Neuronal stem cell (in vitro differentiated cells): ENCODE data around the gene BCL2.

Source experiments
- DNase-seq: peaks from one replicate; pipeline ENCODE4 v3.0.0-alpha.2; 2013; ENCODE audit warnings: low spot score
- H2AFZ ChIP-seq: one replicate; pipeline ENCODE4 v1.6.1; 2013; ENCODE audit warnings: mild to moderate bottlenecking, low read length, inconsistent platforms
- H2AK5ac ChIP-seq: 2 replicates; pipeline ENCODE4 v1.6.1; 2013; ENCODE audit warnings: low read depth, mild to moderate bottlenecking, inconsistent platforms, low read length, moderate library complexity, mixed read lengths
- H2BK120ac ChIP-seq: 2 replicates; pipeline ENCODE4 v1.6.1; 2013; ENCODE audit warnings: low read depth, mild to moderate bottlenecking, inconsistent platforms, low read length, moderate library complexity, mixed read lengths
- H2BK12ac ChIP-seq: one replicate; pipeline ENCODE4 v1.6.1; 2013; ENCODE audit warnings: low read length, inconsistent platforms
- H2BK15ac ChIP-seq: 2 replicates; pipeline ENCODE4 v1.6.1; 2013; ENCODE audit warnings: mild to moderate bottlenecking, low read length, inconsistent platforms, mixed read lengths
- H2BK5ac ChIP-seq: one replicate; pipeline ENCODE4 v1.6.1; 2013; ENCODE audit warnings: inconsistent platforms, mild to moderate bottlenecking, low read length, moderate library complexity
- H3K14ac ChIP-seq: one replicate; pipeline ENCODE4 v1.6.1; 2013; ENCODE audit warnings: low read length, inconsistent platforms
- H3K18ac ChIP-seq: 2 replicates; pipeline ENCODE4 v1.6.1; 2013; ENCODE audit warnings: low read length, inconsistent platforms
- H3K23ac ChIP-seq: 2 replicates; pipeline ENCODE4 v1.6.1; 2013; ENCODE audit warnings: low read depth, mild to moderate bottlenecking, mixed read lengths, low read length, inconsistent platforms; ENCODE audit not compliant: poor library complexity
- H3K27ac ChIP-seq: replicated peaks from 3 replicates; pipeline ENCODE4 v1.5.1; 2013; ENCODE audit warnings: low read length, inconsistent platforms
- H3K27me3 ChIP-seq, 3 experiments: 2 replicates each; pipeline ENCODE4 v1.6.1; 2013; ENCODE audit warnings: low read length in 3 of 3, mild to moderate bottlenecking in 2 of 3, inconsistent platforms in 1 of 3, low read depth in 1 of 3, mixed read lengths in 1 of 3, moderate library complexity in 1 of 3; ENCODE audit not compliant: control insufficient read depth in 3 of 3, insufficient read depth in 3 of 3
- H3K36me3 ChIP-seq, 2 donors: replicated peaks in 1 of 2; 2 replicates each; pipeline ENCODE4 v1.6.1; 2013; ENCODE audit warnings: low read length in 2 of 2; ENCODE audit not compliant: control insufficient read depth in 2 of 2, insufficient read depth in 2 of 2
- H3K4ac ChIP-seq: 2 replicates; pipeline ENCODE4 v1.6.1; 2013; ENCODE audit warnings: inconsistent platforms, mild to moderate bottlenecking, low read length, moderate library complexity
- H3K4me1 ChIP-seq, 2 donors: 1 replicate in 1 of 2; 2 replicates in 1 of 2; pipeline ENCODE4 v1.6.1; 2013; ENCODE audit warnings: low read length in 2 of 2, low read depth in 1 of 2; ENCODE audit not compliant: control insufficient read depth in 2 of 2, insufficient read depth in 1 of 2
- H3K4me2 ChIP-seq: one replicate; pipeline ENCODE4 v1.6.1; 2013; ENCODE audit warnings: mild to moderate bottlenecking, low read length, inconsistent platforms; ENCODE audit not compliant: insufficient read depth, poor library complexity, severe bottlenecking
- H3K4me3 ChIP-seq, 2 donors: 2 replicates each; pipeline ENCODE4 v1.5.1; 2013; ENCODE audit warnings: low read length in 2 of 2, mild to moderate bottlenecking in 2 of 2, inconsistent platforms in 1 of 2, moderate library complexity in 1 of 2
- H3K79me1 ChIP-seq: one replicate; pipeline ENCODE4 v1.6.1; 2013; ENCODE audit warnings: low read depth, mild to moderate bottlenecking, inconsistent platforms, low read length, moderate library complexity
- H3K9ac ChIP-seq: one replicate; pipeline ENCODE4 v1.6.1; 2013; ENCODE audit warnings: mild to moderate bottlenecking, low read depth, low read length, inconsistent platforms; ENCODE audit not compliant: poor library complexity
- H3K9me3 ChIP-seq, 2 donors: replicated peaks in 1 of 2; 2 replicates each; pipeline versions ENCODE3 to v1.6.1; 2013; ENCODE audit warnings: low read length in 2 of 2, mild to moderate bottlenecking in 2 of 2, inconsistent platforms in 1 of 2, low read depth in 1 of 2, mixed read lengths in 1 of 2, moderate library complexity in 1 of 2; ENCODE audit not compliant: control insufficient read depth in 2 of 2, insufficient read depth in 1 of 2
- H4K8ac ChIP-seq: one replicate; pipeline ENCODE4 v1.6.1; 2013; ENCODE audit warnings: low read depth, mild to moderate bottlenecking, inconsistent platforms, low read length, moderate library complexity
- H4K91ac ChIP-seq: one replicate; pipeline ENCODE4 v1.6.1; 2013; ENCODE audit warnings: low read length, low read depth, mild to moderate bottlenecking, inconsistent platforms; ENCODE audit not compliant: poor library complexity
- WGBS, 2 donors: extraction: QIAGEN DNeasy Blood & Tissue Kit; methylation state at CpG; one replicate each; pipeline ENCODE4 v1.1.7; 2013; ENCODE audit warnings: missing lambda C conversion rate in 2 of 2, mixed read lengths in 1 of 2; ENCODE audit not compliant: insufficient read length in 2 of 2, insufficient replicate concordance in 1 of 2; ENCODE audit errors: extremely low coverage in 2 of 2; 5-methylcytosine and 5-hydroxymethylcytosine counted together

The BCL2 gene

GRCh38 chr18:63099091-63099840, 220.3 kb downstream of the BCL2 start:
- H3K18ac ChIP-seq, result no peak overlapping the region
- peaks cover 0 to 13% (median 1%) of the 10 kb centered on the region in 3 experiments for H3K27me3 ChIP-seq
- H3K9ac ChIP-seq, result no peak overlapping the region
- H2AFZ ChIP-seq, result peak overlapping the region; percentile 13
- H3K36me3 ChIP-seq, result no peaks in the 10 kb centered on the region
- no peak overlapping the region for H2BK12ac ChIP-seq
- H3K79me1 ChIP-seq, result no peaks in the 10 kb centered on the region
- no CpG with 5 or more reads among the region's 14 CpGs for WGBS, 2 donors
- no peak overlapping the region for H2BK120ac ChIP-seq
- H3K4ac ChIP-seq, result no peak overlapping the region
- H2BK15ac ChIP-seq, result no peak overlapping the region
- H4K91ac ChIP-seq, result no peak overlapping the region
- no peak overlapping the region for H3K14ac ChIP-seq
- H2BK5ac ChIP-seq, result no peak overlapping the region
- H3K23ac ChIP-seq, result no peak overlapping the region
- no peak overlapping the region for H3K4me3 ChIP-seq
- DNase-seq, result no peak
- H2AK5ac ChIP-seq, result no peak overlapping the region
- no peaks in the 10 kb centered on the region for H3K9me3 ChIP-seq
- H4K8ac ChIP-seq, result no peak overlapping the region
- no peak overlapping the region for H3K4me2 ChIP-seq
- no peak overlapping the region for H3K27ac ChIP-seq
- peaks cover 0 to 12% of the 10 kb centered on the region in 2 donors for H3K4me1 ChIP-seq

GRCh38 chr18:63098018-63098981, 221.3 kb downstream of the BCL2 start:
- Histone ChIP-seq H3K4me1 (peaks cover 0 to 8% of the 10 kb centered on the region in 2 donors), H3K9ac (no peak overlapping the region), H3K4ac (no peak overlapping the region), H3K4me2 (no peak overlapping the region), H3K27me3 (peaks cover 0 to 13% (median 0%) of the 10 kb centered on the region in 3 experiments), H2BK15ac (no peak overlapping the region), H3K79me1 (no peaks in the 10 kb centered on the region), H2BK120ac (no peak overlapping the region), H3K4me3 (no peak overlapping the region), H3K23ac (no peak overlapping the region), H2BK12ac (no peak overlapping the region), H4K8ac (no peak overlapping the region), H3K36me3 (no peaks in the 10 kb centered on the region), H4K91ac (no peak overlapping the region), H3K18ac (no peak overlapping the region), H2BK5ac (no peak overlapping the region), H3K14ac (no peak overlapping the region), H3K27ac (no peak overlapping the region), H2AFZ (no peak overlapping the region), H3K9me3 (no peaks in the 10 kb centered on the region), H2AK5ac (no peak overlapping the region)
- DNase-seq, result no peak
- no CpG with 5 or more reads among the region's 16 CpGs for WGBS, 2 donors

- H2BK12ac ChIP-seq, result no peak overlapping the region
- H2AFZ ChIP-seq, result no peak overlapping the region
- no peak overlapping the region for H3K4me2 ChIP-seq
- peaks cover under 1% of the 10 kb centered on the region for H3K79me1 ChIP-seq
- H3K14ac ChIP-seq, result no peak overlapping the region
- H3K18ac ChIP-seq, result no peak overlapping the region
- H3K4me1 ChIP-seq, result peaks cover 0 to 6% of the 10 kb centered on the region in 2 donors
- H3K27me3 ChIP-seq, result peaks cover 0 to 13% (median 1%) of the 10 kb centered on the region in 3 experiments
- H2BK5ac ChIP-seq, result no peak overlapping the region
- H4K8ac ChIP-seq, result no peak overlapping the region
- H3K4ac ChIP-seq, result no peak overlapping the region
- H3K4me3 ChIP-seq, result no peak overlapping the region
- H3K36me3 ChIP-seq, result no peaks in the 10 kb centered on the region
- no peak overlapping the region for H4K91ac ChIP-seq
- H3K9me3 ChIP-seq, result peaks cover 0 to under 1% of the 10 kb centered on the region in 2 donors
- H2BK120ac ChIP-seq, result no peak overlapping the region
- no peak overlapping the region for H2BK15ac ChIP-seq
- WGBS, 2 donors, result no CpG with 5 or more reads among the region's 10 CpGs
- DNase-seq, result no peak
- no peak overlapping the region for H3K27ac ChIP-seq
- no peak overlapping the region for H3K23ac ChIP-seq
- H2AK5ac ChIP-seq, result no peak overlapping the region
- no peak overlapping the region for H3K9ac ChIP-seq
Observed at GRCh38 chr18:63097178-63097577, 222.4 kb downstream of the BCL2 start.
